AG08396 (cell line): Measurements from ENCODE around the gene HMCN1.

Experiments used
- DNase-seq: peaks from one replicate; pipeline ENCODE4 v3.0.0; 2012; ENCODE audit warnings: low spot score, mixed read lengths

Gene HMCN1

DNA sequence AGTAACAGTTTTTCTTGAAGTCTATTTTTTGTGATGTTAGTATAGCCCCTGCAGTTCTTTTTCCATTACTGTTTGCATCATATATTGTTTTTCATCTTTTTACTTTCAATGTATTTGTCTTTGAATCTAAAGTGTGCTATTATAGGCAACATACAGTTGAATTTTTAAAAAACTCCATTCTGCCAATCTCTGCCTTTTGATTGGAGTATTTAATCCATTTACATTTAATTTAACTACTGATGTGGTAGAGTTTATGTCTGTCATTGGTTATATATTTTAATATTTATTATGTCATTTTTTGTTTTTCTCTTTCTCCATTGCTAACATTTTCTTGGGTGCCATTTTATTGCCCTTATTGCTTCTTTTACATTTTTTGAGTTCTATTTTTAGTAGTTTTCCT, 296.3 kb downstream of the HMCN1 start:
- no peak for DNase-seq

DNA sequence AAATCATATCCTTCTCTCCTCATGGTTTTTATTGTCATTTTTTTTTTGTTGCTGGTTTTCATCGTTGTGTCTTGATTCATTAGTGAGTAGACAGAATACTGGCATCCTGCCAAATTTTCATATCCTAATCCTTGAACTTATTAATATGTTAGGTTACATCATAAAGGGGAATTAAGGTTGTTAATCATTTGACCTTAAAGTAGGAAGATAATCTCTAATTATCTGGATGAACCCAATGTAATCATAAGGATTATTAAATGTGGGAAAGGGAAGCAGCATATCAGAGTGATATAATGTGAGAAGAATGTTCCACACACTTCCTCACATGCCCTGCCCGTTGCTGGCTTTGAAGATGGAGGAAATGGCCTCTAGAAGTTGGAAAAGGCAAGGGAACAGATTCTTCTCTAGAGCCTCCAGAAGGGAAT, 299.7 kb downstream of the HMCN1 start:
- DNase-seq = no peak

DNA sequence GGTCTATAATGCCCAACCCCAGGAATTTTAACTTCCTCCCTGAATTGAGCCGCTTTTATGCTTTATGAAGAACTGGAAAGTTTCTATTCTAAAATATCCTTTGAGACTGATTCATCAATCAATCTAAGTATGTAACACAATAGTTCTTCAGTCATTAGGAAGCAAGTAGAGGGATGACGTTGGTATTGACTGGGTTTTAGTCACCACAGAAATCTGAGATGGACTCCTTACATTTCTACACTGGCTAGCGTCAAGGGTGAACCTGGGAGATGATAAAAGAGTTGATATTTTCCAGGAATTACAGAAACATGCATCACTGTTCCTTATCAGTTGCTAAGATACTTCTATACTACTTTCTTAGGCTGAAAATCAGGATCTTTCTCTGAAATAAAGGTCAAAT, 308.0 kb downstream of the HMCN1 start:
- DNase-seq = no peak

DNA sequence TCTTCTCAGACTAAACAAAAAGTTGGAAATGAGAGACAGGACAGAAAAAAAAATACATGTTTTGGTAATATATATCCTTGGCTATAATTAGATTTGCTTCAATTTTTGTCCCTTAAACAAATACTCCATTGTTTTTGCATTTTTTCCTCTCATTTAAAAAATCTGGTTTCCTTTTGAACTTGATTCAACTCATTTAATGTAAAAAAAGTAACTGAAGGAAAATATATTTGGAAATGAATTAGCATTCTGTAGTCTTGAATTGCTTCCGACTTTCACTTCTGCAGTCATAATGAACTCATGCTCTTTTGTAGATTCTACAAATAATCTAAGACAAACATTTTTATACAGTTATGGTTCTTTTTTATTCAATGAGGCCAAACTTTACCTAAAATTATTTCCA, 309.1 kb downstream of the HMCN1 start:
- DNase-seq = no peak

DNA sequence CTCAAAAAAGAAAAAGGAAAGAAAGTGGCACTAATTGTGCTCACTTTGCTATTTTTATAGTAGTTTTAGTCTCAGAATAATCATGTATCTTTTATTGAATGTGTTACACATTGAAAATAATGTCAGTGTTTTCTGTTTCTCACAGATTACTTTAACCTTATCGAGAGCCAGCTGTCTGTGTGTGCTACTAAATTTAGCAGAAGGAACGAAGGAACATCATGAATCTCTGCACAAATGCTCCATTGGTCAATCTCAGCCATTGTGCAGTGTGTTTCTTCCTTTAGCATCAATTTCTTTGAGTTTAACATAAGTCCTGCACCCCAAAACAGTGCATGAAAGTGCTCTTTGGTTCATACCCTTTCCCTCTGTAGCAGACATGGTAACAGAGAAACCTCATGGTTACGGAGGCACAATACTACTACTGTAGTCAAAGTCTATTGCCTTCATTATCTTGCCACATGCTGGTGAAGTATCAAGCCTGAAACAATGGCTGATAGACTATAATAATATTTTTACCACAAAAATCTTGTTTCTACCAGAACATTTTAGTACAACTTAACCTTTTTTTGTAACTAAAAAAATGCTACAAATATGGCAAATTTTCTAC, 310.0 kb downstream of the HMCN1 start:
- DNase-seq = no peak

DNA sequence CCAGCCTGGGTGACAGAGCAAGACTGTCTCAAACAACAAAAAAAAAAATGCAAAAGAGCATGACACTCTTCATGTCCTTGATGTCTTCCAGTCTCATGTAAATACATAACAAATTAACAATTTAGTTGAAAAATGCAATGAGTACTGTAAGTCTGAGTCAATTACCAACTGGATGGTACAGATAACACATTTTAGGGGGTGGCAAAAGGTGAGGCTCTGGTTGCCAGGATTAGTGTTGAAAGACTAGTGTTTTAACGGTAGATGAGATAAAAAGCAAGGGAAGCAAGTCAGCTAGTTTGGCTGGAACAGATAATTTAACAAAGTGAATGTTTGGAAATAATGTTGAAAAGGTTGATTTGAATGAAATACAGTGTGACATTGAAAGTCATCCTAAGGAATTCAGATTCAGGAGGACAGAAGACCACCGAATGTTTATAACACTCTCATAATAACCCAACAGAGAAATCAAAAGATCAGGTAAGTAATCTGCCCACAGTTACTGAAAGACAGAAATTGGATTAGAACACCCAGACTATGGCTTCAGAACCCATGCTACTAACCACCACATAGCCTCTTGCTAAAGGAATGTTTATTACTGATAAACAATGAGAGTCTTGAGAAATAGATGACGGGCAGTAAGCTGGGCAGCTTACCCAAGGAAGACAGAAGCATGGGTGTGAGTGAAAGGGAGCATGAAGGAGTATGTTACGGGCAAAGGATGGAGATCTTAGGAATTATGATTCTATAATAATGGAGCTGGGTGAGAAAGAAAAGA, 312.4 kb downstream of the HMCN1 start:
- DNase-seq = peak; percentile 13

DNA sequence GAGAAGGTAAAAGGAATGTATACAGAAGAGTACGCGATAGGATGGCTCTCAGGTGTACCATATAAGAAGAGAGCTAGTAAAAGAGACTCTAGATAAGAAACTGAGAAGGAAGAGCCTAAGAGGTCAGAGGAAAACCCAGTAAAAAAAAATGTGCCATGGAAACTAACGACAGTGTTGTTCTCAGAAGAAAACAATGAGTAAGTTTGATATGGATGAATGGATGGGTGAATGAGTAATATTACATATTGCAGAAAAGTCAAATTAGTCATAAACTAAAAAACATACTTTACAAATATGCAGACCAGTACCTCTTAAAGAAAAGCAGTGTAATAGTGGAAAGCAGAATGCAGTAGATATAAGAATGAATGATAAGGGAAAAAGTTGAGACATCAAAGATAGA, 316.2 kb downstream of the HMCN1 start:
- DNase-seq = peak; percentile 4

DNA sequence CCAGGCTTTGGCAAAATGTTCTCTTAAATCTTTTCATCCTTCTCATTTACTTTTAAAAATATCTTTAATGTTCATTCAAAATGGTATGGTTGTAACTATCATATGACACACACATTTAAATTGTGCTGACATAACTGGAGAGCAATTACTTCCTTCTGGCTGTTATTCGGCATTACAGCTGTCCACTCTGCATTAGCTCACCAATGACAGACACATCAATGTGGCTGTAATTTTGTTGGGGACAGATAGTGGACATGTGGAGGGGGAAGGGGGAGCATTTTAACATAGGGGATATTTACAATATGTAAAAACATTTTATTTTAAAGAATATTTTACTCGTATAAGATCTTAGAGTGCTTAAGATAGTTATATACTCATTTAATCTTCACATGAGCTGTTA, 319.8 kb downstream of the HMCN1 start:
- no peak for DNase-seq

DNA sequence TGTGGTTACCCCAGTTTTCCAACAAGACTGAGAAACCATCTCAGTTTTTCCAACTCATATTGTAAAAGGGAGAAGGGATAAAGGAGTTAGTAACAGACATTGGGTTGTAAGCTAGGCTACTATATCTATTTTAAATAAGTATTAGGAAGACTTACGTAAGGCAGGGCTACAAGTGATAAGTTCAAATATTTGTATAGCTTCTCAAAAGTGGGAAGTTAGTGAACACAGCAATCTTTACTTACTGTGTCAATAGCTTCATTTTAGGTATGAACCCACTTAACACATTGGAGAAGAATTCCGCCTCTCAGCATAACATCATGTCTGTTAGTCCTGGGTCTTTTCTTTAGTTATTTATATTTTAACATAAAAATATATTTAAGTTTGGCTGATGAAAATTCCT, 320.7 kb downstream of the HMCN1 start:
- DNase-seq = no peak

DNA sequence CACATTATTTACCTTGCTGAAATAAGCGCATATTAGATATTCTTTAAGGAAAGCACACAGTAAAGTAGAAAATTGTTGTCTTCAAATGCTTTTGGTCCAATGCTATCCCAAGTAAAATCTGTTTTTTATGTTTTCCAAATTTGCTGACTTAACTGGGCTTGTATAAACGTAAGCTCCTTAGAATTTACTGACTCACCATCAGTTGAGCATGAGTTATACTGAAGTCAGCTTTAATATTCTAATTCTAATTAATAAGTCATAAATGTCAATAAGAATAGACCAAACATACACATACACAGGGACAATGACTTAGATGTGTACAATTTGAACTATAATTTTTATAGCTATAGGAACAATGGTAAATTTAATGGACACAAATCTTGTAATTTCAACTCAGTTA, 321.7 kb downstream of the HMCN1 start:
- DNase-seq = no peak

DNA sequence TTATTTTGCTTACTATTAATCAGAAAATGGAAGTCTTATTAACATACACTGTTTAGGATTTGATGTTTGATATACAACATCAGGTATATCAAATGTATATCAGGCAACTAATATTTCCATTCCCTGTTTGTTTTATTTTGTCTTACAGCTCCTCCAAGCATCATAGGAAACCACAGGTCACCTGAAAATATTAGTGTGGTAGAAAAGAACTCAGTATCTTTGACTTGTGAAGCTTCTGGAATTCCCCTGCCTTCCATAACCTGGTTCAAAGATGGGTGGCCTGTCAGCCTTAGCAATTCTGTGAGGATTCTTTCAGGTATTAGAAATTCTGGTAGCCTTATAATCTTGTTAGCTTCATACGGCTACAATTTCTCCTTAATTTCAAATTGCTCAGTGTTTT, 322.9 kb downstream of the HMCN1 start:
- no peak for DNase-seq

DNA sequence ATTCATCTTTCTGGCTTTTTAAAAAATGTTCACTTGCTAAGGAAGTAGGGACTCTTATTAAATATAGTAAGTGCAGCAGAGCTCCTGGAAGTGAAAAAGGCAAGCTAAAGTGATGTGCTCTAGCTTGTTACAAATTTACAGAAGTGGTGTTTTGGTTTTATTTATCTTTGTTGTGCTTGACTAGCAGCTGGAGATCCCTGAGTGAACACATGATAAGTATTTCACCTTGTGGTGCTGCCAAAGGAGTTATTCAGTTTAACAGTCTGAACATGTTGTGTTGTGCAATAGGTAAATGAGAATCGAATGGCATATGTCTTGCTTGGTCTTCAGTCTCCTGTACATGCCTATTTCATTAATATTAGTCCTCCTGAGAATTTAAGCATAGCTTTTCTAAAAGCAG, 325.1 kb downstream of the HMCN1 start:
- no peak for DNase-seq

DNA sequence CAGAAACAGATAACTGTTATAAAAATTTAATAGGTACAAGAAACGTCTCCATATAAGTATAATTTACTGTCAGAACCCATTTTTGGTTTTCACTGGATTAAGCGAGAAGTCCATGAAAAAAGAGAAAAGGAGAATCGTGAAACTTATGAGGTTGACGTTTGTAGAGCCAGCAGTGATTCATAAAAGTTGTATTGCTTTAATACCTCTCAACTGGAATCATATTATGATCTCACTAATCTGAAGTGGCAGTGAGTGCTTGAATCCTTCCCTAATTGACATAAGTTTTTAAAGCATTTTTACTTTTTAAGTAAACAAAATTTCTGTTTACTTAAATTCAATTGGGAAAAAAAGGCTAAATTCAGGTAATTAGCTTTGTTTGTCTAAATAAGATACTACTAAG, 325.6 kb downstream of the HMCN1 start:
- no peak for DNase-seq

DNA sequence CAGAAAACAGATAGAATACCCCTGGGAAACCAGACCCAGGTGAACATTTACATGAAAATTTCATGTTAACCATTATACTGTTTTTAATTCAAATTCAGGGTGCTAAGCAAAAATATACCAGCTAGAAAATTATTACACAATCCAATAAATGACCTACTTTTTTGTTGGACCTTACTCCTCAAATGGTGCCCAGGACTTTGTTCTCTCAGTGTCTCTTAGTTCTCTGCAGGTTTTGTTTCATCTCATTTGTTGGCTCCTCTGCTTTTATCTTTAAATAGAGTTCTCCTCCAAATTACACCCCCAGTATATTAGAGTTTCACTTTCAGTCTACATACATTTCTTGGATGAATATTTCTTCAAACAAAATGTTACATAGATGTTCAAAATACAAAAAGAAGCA, 326.0 kb downstream of the HMCN1 start:
- no peak for DNase-seq

DNA sequence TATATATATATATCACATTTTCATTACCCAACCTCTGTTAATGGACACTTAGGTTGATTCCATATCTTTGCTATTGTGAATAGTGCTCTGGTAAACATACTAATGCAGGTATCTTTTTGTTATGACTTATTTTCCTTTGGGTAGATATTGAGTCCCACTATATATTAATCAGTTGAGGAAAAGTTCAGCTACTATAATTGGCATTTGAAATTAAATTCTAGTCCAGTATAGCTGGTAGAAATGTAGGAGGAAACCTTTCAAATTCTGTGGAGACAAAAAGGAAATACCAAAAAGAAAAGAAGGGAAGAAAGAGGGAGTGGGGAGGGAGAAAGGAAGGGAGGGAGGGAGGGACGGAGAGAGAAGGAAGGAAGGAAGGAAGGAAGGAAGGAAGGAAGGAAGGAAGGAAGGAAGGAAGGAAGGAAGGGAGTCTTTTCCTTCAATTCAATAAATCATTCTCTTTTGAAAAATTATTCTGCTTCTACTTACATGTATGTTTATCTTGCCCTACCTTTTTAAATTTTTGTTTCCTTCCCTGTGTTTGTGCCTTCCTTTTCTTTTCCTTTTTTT, 329.0 kb downstream of the HMCN1 start:
- no peak for DNase-seq

DNA sequence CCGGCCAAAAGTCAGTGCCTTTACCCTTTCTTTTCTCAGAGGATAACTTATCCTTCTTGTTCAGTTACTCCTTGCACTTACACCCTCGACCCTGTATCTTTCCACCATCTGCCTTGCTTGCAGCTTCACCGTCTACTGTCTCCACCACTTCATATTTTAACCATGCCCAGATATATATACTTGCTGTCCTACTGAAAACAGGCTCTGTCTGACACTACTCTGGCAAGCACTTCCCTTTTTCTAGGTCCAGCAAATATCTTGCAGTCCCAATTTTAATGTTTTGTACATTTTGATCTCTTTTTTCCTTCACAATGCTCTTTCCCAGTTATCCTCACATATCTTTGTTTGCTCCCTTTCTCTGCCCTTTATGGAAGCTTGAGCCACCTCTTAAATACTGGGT, 332.2 kb downstream of the HMCN1 start:
- no peak for DNase-seq

DNA sequence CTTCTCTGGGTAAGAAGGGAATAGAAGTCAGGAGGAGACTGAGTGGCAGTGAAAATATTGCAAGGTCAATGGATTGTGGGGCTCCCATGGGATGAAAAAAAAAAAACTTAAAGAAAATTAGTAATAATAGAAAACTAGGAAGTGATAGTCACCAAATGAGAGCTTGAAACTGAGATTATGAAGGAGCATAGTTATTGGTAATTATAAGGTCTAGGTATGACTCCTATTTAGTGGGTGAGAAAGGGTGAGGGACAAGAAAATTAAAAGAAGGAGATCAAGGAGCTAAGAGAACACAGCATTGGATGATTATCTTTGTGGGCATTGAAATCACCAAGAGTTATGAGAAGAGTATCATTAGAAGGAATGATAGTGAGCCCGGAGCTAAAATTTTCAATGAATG, 339.5 kb downstream of the HMCN1 start:
- no peak for DNase-seq

DNA sequence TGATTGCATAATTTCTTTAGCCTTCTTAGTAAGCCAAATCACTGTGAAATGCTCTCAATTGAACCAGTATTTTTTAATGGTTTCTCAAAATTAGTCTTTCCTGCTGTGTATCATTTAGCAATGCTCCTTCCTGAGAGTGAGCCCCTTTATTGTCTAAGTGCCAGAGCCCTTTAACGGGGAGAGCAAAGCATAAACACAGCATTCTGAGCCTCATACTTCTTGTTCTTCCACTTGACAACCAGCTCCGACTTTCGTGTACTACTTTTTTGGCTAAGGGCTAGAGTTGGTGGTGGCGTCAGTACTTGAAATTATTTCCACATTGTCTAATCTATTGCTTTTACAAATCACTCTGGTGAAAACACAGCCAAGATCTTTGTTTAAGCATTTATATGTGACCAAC, 341.8 kb downstream of the HMCN1 start:
- peak; percentile 4 for DNase-seq

DNA sequence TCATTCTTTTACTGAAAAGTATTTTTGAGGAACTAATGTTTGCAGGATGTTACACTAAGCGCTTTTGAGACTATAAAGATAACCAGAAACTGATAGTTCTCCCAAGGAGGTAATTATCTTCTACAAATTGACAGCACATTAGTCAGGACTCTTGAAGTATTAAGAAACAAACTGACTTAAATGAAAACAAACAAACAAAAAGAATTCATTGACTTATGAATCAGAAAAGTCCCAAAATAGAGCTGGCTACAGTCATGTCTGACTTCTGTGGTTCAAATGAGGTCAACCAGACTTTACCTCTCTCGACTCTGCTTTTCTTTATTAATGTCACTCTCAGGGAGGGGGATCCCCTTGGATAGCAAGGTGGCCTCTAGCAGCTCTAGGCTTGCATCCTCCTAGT, 344.1 kb downstream of the HMCN1 start:
- no peak for DNase-seq

DNA sequence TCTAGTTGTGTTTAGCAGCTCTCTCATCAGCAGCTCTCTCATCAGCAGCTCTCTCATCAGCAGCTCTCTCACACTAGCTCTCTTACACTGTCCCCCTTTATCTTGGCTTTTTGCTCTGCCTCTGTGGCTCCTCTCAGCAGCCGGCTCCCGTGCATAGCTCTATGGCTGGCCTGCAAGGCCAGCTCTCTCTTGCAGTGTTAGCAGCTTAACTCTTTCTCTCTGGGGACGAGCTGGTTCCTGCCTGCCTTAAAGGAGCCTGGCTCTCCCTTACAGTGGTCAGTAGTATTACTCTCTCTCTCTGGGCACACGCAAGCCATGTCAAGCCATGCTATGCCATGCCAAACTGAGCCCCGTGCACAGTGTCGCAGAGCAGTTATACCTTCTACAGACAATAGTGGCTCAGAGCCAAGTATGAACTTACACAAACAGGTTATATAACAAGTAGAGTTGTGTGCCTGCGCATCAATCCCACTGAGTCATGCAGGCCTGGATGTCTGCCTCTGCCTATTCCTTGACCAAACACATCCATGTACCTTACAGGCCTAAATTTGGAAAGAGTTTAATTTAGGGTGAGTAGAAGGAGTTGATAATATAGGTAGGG, 345.0 kb downstream of the HMCN1 start:
- DNase-seq = no peak

DNA sequence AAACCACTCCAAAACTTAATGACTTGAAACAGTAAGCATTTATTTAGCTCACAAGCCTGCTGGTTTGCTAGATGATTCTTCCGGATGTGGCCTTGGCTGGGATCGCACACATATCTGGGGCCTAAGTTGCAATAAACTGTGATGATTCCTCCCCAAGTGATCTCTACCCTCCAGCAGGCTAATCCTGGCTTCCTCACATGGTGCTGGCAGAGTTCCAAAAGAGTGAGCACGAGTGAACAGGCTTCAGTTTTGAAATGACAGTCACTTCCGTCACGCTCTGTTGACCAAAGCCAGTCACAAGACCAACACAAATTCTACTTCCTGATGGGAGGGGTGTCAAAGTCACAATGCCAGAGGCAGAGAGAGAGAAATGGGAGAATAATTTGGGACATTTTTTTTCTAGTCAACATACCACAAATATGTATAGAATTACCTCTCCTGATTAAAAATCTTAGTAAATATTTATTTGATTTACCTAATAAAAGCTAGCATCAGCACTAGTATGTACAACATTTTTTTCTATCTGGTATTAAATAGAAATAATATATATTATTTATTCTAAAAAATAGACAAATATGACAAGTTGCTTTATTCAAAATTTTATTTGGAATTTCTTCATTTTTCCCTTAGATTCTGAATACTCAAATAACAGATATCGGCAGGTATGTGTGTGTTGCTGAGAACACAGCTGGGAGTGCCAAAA, 348.2 kb downstream of the HMCN1 start:
- peak; percentile 36 for DNase-seq

DNA sequence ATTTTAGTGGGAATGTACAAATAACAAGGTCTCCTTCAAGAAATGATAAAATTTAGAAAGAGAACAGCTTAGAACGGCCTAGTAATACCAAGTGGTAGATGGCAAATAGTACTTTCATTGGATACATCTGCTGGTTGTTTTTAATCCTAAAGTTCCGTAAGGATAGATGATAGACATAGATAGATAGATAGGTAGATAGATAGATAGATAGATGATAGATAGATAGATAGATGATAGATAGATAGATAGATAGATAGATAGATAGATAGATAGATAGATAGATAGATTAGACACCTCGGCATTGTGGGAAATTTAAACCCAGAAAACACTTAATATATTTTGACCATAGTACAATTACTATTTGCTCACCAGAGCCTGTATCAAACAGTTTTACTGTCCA, 352.4 kb downstream of the HMCN1 start:
- no peak for DNase-seq

DNA sequence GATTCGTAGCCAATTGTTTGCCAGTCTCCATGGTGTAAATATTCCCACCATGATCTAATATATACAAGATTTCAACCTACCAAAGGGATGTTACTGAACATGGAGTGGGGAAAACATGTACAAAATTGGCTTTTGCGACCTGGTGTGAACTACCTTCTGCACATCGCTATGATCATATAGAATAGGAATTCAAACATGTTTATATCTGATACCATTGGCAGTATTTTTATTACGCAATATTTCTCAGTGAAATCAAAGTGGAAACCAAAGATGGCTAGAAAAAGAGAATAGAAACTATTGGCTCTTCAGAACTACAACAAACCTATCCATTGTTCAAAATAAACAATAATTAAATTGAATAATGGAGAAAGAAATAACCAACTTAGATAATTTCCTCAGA, 355.7 kb downstream of the HMCN1 start:
- no peak for DNase-seq
